H9 (cell line): Measurements from ENCODE around the gene TBC1D3B. TPM values are rescaled to one million over a fixed set of nuclear protein-coding genes. Genes with fewer than 3 reads are reported as not detected.

Experiments used
- DNase-seq: peaks from one replicate; pipeline ENCODE4 v3.0.0-alpha.2; 2017
- H2AFZ ChIP-seq: one replicate; pipeline ENCODE4 v1.6.1; 2013; ENCODE audit warnings: mild to moderate bottlenecking, low read length, control low read depth, moderate library complexity
- H2AK5ac ChIP-seq: 2 replicates; pipeline ENCODE4 v1.6.1; 2013; ENCODE audit warnings: low read length, control low read depth, mixed read lengths; ENCODE audit not compliant: insufficient read length
- H2BK120ac ChIP-seq: one replicate; pipeline ENCODE4 v1.6.1; 2013; ENCODE audit warnings: low read depth, mild to moderate bottlenecking, low read length, control low read depth, inconsistent platforms; ENCODE audit not compliant: poor library complexity, severe bottlenecking
- H2BK12ac ChIP-seq: 2 replicates; pipeline ENCODE4 v1.6.1; 2013; ENCODE audit warnings: low read length, control low read depth, mixed read lengths, low read depth; ENCODE audit not compliant: insufficient read length
- H2BK15ac ChIP-seq: 2 replicates; pipeline ENCODE4 v1.6.1; 2013; ENCODE audit warnings: low read depth, low read length, control low read depth
- H2BK20ac ChIP-seq: one replicate; pipeline ENCODE4 v1.6.1; 2013; ENCODE audit warnings: low read depth, mild to moderate bottlenecking, low read length, control low read depth, inconsistent platforms; ENCODE audit not compliant: poor library complexity, severe bottlenecking
- H2BK5ac ChIP-seq: 2 replicates; pipeline ENCODE4 v1.6.1; 2013; ENCODE audit warnings: low read length, control low read depth, mixed read lengths; ENCODE audit not compliant: insufficient read length
- H3K14ac ChIP-seq: 2 replicates; pipeline ENCODE4 v1.6.1; 2013; ENCODE audit warnings: low read length, control low read depth; ENCODE audit not compliant: insufficient read depth
- H3K18ac ChIP-seq: 2 replicates; pipeline ENCODE4 v1.6.1; 2013; ENCODE audit warnings: low read depth, mild to moderate bottlenecking, mixed read lengths, low read length, control low read depth; ENCODE audit not compliant: insufficient read length
- H3K23ac ChIP-seq: 2 replicates; pipeline ENCODE4 v1.6.1; 2013; ENCODE audit warnings: low read length, control low read depth, mixed read lengths, low read depth; ENCODE audit not compliant: insufficient read length
- H3K23me2 ChIP-seq: 2 replicates; pipeline ENCODE4 v1.6.1; 2013; ENCODE audit warnings: low read depth, mild to moderate bottlenecking, mixed read lengths, low read length, control low read depth; ENCODE audit not compliant: insufficient read length, poor library complexity, severe bottlenecking
- H3K27ac ChIP-seq: 2 replicates; pipeline ENCODE4 v1.5.1; 2013; ENCODE audit warnings: low read length, control low read depth, mixed read lengths, low read depth; ENCODE audit not compliant: insufficient read length
- H3K27me3 ChIP-seq: 2 replicates; pipeline ENCODE4 v1.6.1; 2013; ENCODE audit warnings: low read length, control low read depth, inconsistent platforms; ENCODE audit not compliant: insufficient read depth
- H3K4ac ChIP-seq: 2 replicates; pipeline ENCODE4 v1.6.1; 2013; ENCODE audit warnings: low read depth, mild to moderate bottlenecking, control low read depth, inconsistent platforms, low read length, moderate library complexity
- H3K4me1 ChIP-seq: 2 replicates; pipeline ENCODE4 v1.6.1; 2013; ENCODE audit warnings: low read length, control low read depth, inconsistent platforms; ENCODE audit not compliant: insufficient read depth
- H3K4me2 ChIP-seq: 2 replicates; pipeline ENCODE4 v1.6.1; 2013; ENCODE audit warnings: low read length, control low read depth, mixed read lengths; ENCODE audit not compliant: insufficient read length, insufficient read depth
- H3K56ac ChIP-seq: 2 replicates; pipeline ENCODE4 v1.6.1; 2013; ENCODE audit warnings: low read depth, mild to moderate bottlenecking, mixed read lengths, low read length, control low read depth; ENCODE audit not compliant: insufficient read length
- H3K79me1 ChIP-seq: 2 replicates; pipeline ENCODE4 v1.6.1; 2013; ENCODE audit warnings: low read depth, mild to moderate bottlenecking, moderate library complexity, low read length, control low read depth, inconsistent platforms; ENCODE audit not compliant: insufficient read depth, poor library complexity, severe bottlenecking
- H3K79me2 ChIP-seq: 2 replicates; pipeline ENCODE4 v1.6.1; 2013; ENCODE audit warnings: low read length, control low read depth, inconsistent platforms; ENCODE audit not compliant: insufficient read depth
- H3K9ac ChIP-seq: 2 replicates; pipeline ENCODE4 v1.6.1; 2013; ENCODE audit warnings: low read length, control low read depth, mixed read lengths; ENCODE audit not compliant: insufficient read length; ENCODE audit errors: extremely low read depth
- H3K9me3 ChIP-seq: one replicate; pipeline ENCODE4 v1.6.1; 2013; ENCODE audit warnings: low read depth, low read length, inconsistent platforms; ENCODE audit not compliant: control insufficient read depth
- H3T11ph ChIP-seq: one replicate; pipeline ENCODE4 v1.6.1; 2013; ENCODE audit warnings: mild to moderate bottlenecking, low read length, control low read depth, inconsistent platforms
- H4K20me1 ChIP-seq: one replicate; pipeline ENCODE4 v1.6.1; 2013; ENCODE audit not compliant: control insufficient read depth, insufficient read length, insufficient read depth
- H4K5ac ChIP-seq: 2 replicates; pipeline ENCODE4 v1.6.1; 2013; ENCODE audit warnings: low read depth, mild to moderate bottlenecking, mixed read lengths, low read length, control low read depth; ENCODE audit not compliant: insufficient read length
- H4K8ac ChIP-seq: replicated peaks from 2 replicates; pipeline ENCODE4 v1.6.1; 2013; ENCODE audit warnings: low read length, control low read depth, mixed read lengths, low read depth; ENCODE audit not compliant: insufficient read length
- H4K91ac ChIP-seq: 2 replicates; pipeline ENCODE4 v1.6.1; 2013; ENCODE audit warnings: low read depth, mild to moderate bottlenecking, moderate library complexity, mixed read lengths, low read length, control low read depth; ENCODE audit not compliant: insufficient read length
- H3K27ac Mint-ChIP-seq, 3 experiments: 2 replicates in 2 of 3; 3 replicates in 1 of 3; pipeline ENCODE4 v1.8.0; 2020 to 2021; ENCODE audit warnings: mixed read lengths in 3 of 3, mild to moderate bottlenecking in 1 of 3, moderate library complexity in 1 of 3
- H3K27me3 Mint-ChIP-seq: 2 replicates; pipeline ENCODE4 v1.8.0; 2021; ENCODE audit warnings: low read depth, mild to moderate bottlenecking, moderate library complexity, mixed read lengths
- H3K36me3 Mint-ChIP-seq, 3 experiments: 2 replicates in 2 of 3; 3 replicates in 1 of 3; pipeline ENCODE4 v1.8.0; 2020 to 2021; ENCODE audit warnings: low read depth in 3 of 3, mixed read lengths in 3 of 3; ENCODE audit not compliant: insufficient read depth in 1 of 3
- H3K4me1 Mint-ChIP-seq, 2 experiments: 2 replicates each; pipeline ENCODE4 v1.8.0; 2020; ENCODE audit warnings: mixed read lengths in 2 of 2
- H3K4me3 Mint-ChIP-seq, 2 experiments: 2 replicates in 1 of 2; 3 replicates in 1 of 2; pipeline ENCODE4 v1.8.0; 2020 to 2021; ENCODE audit warnings: mild to moderate bottlenecking in 2 of 2, mixed read lengths in 2 of 2, moderate library complexity in 1 of 2
- H3K9me3 Mint-ChIP-seq, 2 experiments: 2 replicates in 1 of 2; 3 replicates in 1 of 2; pipeline ENCODE4 v1.8.0; 2020; ENCODE audit warnings: mild to moderate bottlenecking in 2 of 2, mixed read lengths in 2 of 2, moderate library complexity in 1 of 2
- WGBS: extraction: QIAGEN DNeasy Blood & Tissue Kit; methylation state at CpG from one replicate; pipeline ENCODE4 v1.1.7; 2013; ENCODE audit warnings: missing lambda C conversion rate, low lambda C conversion rate, mixed read lengths; ENCODE audit not compliant: insufficient read length; ENCODE audit errors: extremely low coverage; 5-methylcytosine and 5-hydroxymethylcytosine counted together
- total RNA-seq: library from RNA; stranded (reverse); gene quantifications from 2 replicates; pipeline ENCODE4 v1.2.1, GENCODE V29; 2021
- TF ChIP-seq, protein P1 (sequence below): fragments of 200-600 bp; sonication (generic); conservative IDR thresholded peaks from 3 replicates; pipeline ENCODE4 v1.8.0; 2021; ENCODE audit warnings: antibody characterized with exemption, mild to moderate bottlenecking

TBC1D3B gene
- total RNA-seq, 1 experiment from 2014 or later: 8.8 TPM

DNA sequence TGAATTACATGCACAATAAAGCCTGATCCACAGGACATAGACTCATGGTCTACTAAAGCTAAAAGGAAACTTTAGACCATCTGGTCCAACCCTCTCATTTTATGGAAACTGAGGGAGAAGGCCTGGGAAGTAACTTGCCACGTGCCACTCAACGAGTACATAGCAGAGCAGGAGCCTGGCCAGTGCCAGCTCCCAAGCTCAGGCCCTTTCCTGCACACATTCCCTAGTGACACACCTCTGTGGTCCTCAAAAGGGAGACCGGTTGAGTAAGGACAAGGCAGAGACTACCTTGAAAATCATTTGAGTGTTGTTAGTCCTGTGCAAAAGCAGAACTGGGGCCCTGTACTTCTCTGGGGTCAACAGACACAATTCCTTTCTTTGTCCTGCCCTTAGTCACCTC is 37.3 kb upstream of the TBC1D3B start:
- peaks cover 9% of the 10 kb centered on the region; the same call in 1 of the 2 replicates for H3K27me3 Mint-ChIP-seq

More for the DNA sequence above, 37.3 kb upstream of the TBC1D3B start:
- Mint-ChIP-seq H3K4me1 (peaks cover 7 to 8% of the 10 kb centered on the region in 2 experiments), H3K4me3 (no peak overlapping the region), H3K36me3 (peaks cover 2 to 4% (median 3%) of the 10 kb centered on the region in 3 experiments; a peak in 3 of 7 replicates), H3K27ac (no peak overlapping the region), H3K9me3 (peaks cover 8 to 9% of the 10 kb centered on the region in 2 experiments; a peak in 4 of 5 replicates)
- Histone ChIP-seq H3K27ac (no peak overlapping the region), H3K23ac (no peak overlapping the region), H3K56ac (no peak overlapping the region), H2BK120ac (no peak overlapping the region), H3K14ac (no peak overlapping the region; the same call in 1 of the 2 replicates), H3K23me2 (no peaks in the 10 kb centered on the region), H2BK15ac (no peak overlapping the region), H3K9me3 (no peaks in the 10 kb centered on the region), H2AK5ac (no peak overlapping the region), H3K4me2 (no peak overlapping the region), H4K5ac (no peak overlapping the region), H2BK20ac (no peak overlapping the region), H2BK12ac (no peak overlapping the region), H3T11ph (no peak overlapping the region), H3K79me2 (no peaks in the 10 kb centered on the region), H3K27me3 (no peaks in the 10 kb centered on the region), H3K18ac (no peak overlapping the region), H3K4ac (no peak overlapping the region), H4K8ac (no peak overlapping the region), H3K79me1 (no peaks in the 10 kb centered on the region), H3K9ac (no peak overlapping the region), H4K20me1 (no peaks in the 10 kb centered on the region), H2BK5ac (no peak overlapping the region), H4K91ac (no peak overlapping the region), H3K4me1 (no peaks in the 10 kb centered on the region), H2AFZ (no peak overlapping the region)
- TF ChIP-seq, protein P1, sequence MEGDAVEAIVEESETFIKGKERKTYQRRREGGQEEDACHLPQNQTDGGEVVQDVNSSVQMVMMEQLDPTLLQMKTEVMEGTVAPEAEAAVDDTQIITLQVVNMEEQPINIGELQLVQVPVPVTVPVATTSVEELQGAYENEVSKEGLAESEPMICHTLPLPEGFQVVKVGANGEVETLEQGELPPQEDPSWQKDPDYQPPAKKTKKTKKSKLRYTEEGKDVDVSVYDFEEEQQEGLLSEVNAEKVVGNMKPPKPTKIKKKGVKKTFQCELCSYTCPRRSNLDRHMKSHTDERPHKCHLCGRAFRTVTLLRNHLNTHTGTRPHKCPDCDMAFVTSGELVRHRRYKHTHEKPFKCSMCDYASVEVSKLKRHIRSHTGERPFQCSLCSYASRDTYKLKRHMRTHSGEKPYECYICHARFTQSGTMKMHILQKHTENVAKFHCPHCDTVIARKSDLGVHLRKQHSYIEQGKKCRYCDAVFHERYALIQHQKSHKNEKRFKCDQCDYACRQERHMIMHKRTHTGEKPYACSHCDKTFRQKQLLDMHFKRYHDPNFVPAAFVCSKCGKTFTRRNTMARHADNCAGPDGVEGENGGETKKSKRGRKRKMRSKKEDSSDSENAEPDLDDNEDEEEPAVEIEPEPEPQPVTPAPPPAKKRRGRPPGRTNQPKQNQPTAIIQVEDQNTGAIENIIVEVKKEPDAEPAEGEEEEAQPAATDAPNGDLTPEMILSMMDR: no peak
- DNase-seq: no peak
- no CpG with 5 or more reads among the region's 3 CpGs for whole genome bisulfite sequencing
